Peyer's patch (tissue), 4 donors: ENCODE measurements around the gene CLDN16.

Experiments
- CTCF ChIP-seq, 6 experiments: fragments of 450-650 bp in 4 of 6; fragments of 200-600 bp in 2 of 6; sonication (generic) in 1 of 6; IDR thresholded peaks; one replicate each; pipeline ENCODE4 v1.5.1; 2017 to 2019; ENCODE audit warnings: antibody characterized with exemption in 6 of 6, mild to moderate bottlenecking in 3 of 6, moderate library complexity in 1 of 6
- POLR2A ChIP-seq, 2 donors: fragments of 450-650 bp; IDR thresholded peaks; one replicate each; pipeline ENCODE4 v1.5.1; 2017; ENCODE audit warnings: antibody characterized with exemption in 2 of 2, mild to moderate bottlenecking in 2 of 2, moderate library complexity in 2 of 2

GRCh38 chr3:190356246-190356645 lies 31.7 kb upstream of the CLDN16 start:
- TF ChIP-seq CTCF (IDR thresholded peaks at IDR 0.05) (no peak), POLR2A (IDR thresholded peaks at IDR 0.05) (no peak)
